GM18505 (cell line): Measurements from ENCODE around the gene LRRC49.

ENCODE experiments used
- ATAC-seq: cut with Tn5 transposase; IDR thresholded peaks from one replicate; pipeline ENCODE4 v1.9.1; 2021; ENCODE audit not compliant: unreplicated experiment
- POLR2A ChIP-seq: IDR thresholded peaks from 4 replicates; pipeline ENCODE4 v1.6.1; 2011; ENCODE audit warnings: borderline replicate concordance; ENCODE audit not compliant: insufficient read depth, insufficient read length; ENCODE audit errors: extremely low read depth

LRRC49 gene

DNA sequence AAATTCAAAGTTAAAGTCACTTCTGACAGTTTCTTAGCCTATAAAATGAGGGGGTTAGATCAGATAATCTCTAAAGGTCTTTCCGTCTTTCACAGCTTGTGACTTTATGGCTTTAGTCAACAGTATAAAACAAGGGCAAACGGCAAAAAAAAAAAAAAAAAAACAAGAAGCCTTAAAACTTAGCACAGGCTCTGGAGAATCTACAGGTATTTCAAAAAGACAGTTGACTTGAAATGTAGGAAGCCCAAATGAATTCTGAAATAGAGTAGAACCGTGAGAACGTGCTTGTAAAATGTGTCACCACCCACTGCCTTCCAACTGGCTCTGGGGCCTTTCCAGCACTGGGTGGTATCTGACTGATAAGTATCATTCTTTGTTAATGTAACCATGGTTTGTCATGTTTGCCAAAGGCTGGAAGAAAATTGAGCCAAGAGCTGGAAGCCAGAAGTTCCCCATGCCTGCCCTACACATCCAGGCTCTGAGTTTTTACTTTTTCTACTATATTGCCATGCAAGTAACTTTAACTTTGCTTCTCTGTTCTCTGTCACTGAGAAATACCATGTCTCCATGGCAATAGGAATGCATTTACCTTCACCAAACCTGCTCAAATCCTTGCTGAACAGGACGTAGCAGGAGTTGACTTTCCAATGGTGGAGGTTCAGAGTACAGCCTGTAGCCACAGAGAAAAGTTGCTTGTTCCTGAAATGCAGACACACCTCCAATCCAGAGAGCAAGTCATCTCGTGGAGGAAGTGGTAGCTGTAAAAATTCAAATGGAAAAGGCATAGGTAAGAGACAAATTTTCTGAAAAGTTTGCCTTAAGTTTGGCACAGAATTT lies 186.8 kb downstream of the LRRC49 start:
- ATAC-seq: no peak
- TF ChIP-seq POLR2A: no peak

GRCh38 chr15:71080166-71080565 lies 187.5 kb downstream of the LRRC49 start:
- no peak for ATAC-seq
- no peak for TF ChIP-seq POLR2A

GRCh38 chr15:71080705-71081104 lies 188.1 kb downstream of the LRRC49 start:
- ATAC-seq: no peak
- TF ChIP-seq POLR2A: no peak

- no peak for ATAC-seq
- TF ChIP-seq POLR2A: no peak
Observed at GRCh38 chr15:71082803-71083202, 190.2 kb downstream of the LRRC49 start.

DNA sequence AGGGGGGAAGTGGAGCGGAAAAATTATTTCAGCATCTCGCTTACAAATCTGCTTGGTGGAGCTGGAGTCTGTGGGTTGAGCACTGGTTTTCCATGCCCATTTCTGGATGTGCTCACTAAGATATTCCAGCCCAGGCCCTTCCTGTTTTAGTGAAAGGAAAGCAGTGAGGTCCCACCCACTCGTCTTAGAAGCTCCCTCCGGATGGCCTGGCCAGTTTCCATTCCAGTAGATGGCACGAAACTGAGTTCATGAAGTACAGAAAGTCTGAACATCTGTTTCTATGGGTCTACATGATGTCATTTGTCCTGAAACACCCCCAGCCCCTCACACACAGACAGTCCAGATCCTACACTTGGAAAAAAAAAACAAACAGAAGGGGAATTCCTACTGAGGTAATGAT lies 190.7 kb downstream of the LRRC49 start:
- TF ChIP-seq POLR2A: no peak
- no peak for ATAC-seq

- no peak for TF ChIP-seq POLR2A
- ATAC-seq: no peak
Observed at GRCh38 chr15:71084264-71084663, 191.6 kb downstream of the LRRC49 start.

GRCh38 chr15:71085809-71086208 lies 193.2 kb downstream of the LRRC49 start:
- no peak for TF ChIP-seq POLR2A
- no peak for ATAC-seq

DNA sequence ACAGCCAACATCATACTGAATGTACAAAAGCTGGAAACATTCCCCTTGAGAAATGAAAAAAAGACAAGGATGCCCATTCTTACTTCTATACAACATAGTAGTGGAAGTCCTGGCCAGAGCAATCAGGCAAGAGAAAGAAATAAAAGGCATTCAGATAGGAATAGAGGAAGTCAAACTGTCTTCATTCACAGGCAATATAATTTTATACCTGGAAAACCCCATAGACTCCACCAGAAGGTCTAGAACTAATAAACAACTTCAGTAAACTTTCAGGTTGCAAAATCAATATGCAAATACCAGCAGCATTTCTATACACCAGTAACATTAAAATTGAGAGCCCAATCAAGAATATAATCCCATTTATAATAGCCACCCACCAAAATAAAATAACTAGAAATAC lies 195.5 kb downstream of the LRRC49 start:
- no peak for ATAC-seq
- no peak for TF ChIP-seq POLR2A

- no peak for ATAC-seq
- no peak for TF ChIP-seq POLR2A
Observed at GRCh38 chr15:71088683-71089082, 196.1 kb downstream of the LRRC49 start.

- ATAC-seq: no peak
Observed at GRCh38 chr15:71089801-71090200, 197.2 kb downstream of the LRRC49 start.

GRCh38 chr15:71091601-71092000 lies 199.0 kb downstream of the LRRC49 start:
- ATAC-seq: no peak
- TF ChIP-seq POLR2A: no peak

More at GRCh38 chr15:71089801-71090200, 197.2 kb downstream of the LRRC49 start:
- TF ChIP-seq POLR2A: no peak

DNA sequence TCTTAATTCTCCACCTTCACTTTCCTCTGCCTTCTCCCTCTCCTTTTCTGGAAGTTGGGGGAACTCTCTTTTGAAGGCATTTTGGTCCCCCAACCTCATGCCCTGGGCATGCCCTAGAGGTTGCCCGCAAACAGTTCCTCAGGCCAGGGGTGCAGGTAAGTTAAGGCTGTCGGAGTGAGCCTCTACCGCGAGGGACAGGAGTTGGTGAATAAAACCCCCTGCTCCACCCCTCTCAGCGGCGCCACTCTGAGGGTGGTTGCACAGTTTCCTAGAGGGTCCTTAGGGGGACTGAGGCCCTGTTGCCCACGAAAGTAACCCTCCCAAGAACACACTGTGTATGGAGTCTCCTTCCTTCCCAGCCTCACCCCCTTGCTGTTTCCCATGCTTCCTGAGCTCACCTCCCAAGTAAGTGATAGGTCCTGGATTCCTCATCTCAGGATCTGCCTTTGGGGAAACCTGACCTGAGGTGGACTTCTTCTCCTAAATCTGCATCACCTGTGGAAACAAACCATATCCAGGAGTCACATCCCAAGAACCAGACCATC lies 199.5 kb downstream of the LRRC49 start:
- TF ChIP-seq POLR2A: no peak
- ATAC-seq: no peak

- no peak for TF ChIP-seq POLR2A
- ATAC-seq: no peak
Observed at GRCh38 chr15:71093054-71094024, 200.7 kb downstream of the LRRC49 start.
